Panc1 (cell line): Measurements from ENCODE around the gene CD48. TPM values are rescaled to one million over a fixed set of nuclear protein-coding genes. Genes with fewer than 3 reads are reported as not detected.

Experiments
- ATAC-seq: fragments of 200-7000 bp; cut with Tn5 transposase; 2 replicates; pipeline ENCODE4 v1.9.1; 2020; ENCODE audit warnings: mild to moderate bottlenecking, moderate library complexity
- BruUV-seq: library from RNA; stranded (reverse); fragments of 400-500 nt; replicated peaks from 2 replicates; lab custom pipeline; 2021; lab: Mats Ljungman, UMichigan
- CTCF ChIA-PET: fragments of 300-600 bp; sonication (Branson Sonifier 250); formaldehyde crosslinking; loops from one replicate; lab custom pipeline; 2022; ENCODE audit warnings: antibody characterized with exemption; lab: Charles Lee
- POLR2A ChIA-PET: fragments of 300-600 bp; sonication (Branson Sonifier 250); formaldehyde crosslinking; loops from one replicate; lab custom pipeline; 2022; ENCODE audit warnings: antibody characterized with exemption; lab: Charles Lee
- DNase-seq: peaks from one replicate; pipeline ENCODE4 v3.0.0-alpha.2; 2010; ENCODE audit warnings: low read depth, low spot score
- H3K27ac ChIP-seq: 2 replicates; pipeline ENCODE4 v1.5.1; 2011; ENCODE audit warnings: mild to moderate bottlenecking, low read length, inconsistent platforms
- H3K27me3 ChIP-seq: fragments of 200-500 bp; sonication (Bioruptor generic); 2 replicates; pipeline ENCODE4 v1.6.0; 2014; ENCODE audit warnings: low read length, inconsistent platforms; ENCODE audit not compliant: control insufficient read depth, insufficient read depth
- H3K36me3 ChIP-seq: fragments of 200-500 bp; sonication (Bioruptor generic); 2 replicates; pipeline ENCODE4 v1.5.1; 2014; ENCODE audit warnings: inconsistent platforms, mild to moderate bottlenecking, low read length, moderate library complexity; ENCODE audit not compliant: control insufficient read depth, insufficient read depth
- H3K4me1 ChIP-seq: 2 replicates; pipeline ENCODE4 v1.5.1; 2011; ENCODE audit warnings: inconsistent platforms, mild to moderate bottlenecking, low read length, moderate library complexity; ENCODE audit not compliant: control insufficient read depth, insufficient read depth
- H3K4me3 ChIP-seq, 2 experiments: 2 replicates each; pipeline ENCODE4 v1.5.1; 2011 to 2012; ENCODE audit warnings: low read depth in 2 of 2, low read length in 2 of 2, mild to moderate bottlenecking in 2 of 2, inconsistent platforms in 1 of 2, moderate library complexity in 1 of 2
- H3K9me3 ChIP-seq: fragments of 200-500 bp; sonication (Bioruptor generic); 2 replicates; pipeline ENCODE4 v1.5.1; 2014; ENCODE audit warnings: low read depth, mild to moderate bottlenecking, inconsistent platforms, low read length, moderate library complexity; ENCODE audit not compliant: control insufficient read depth, insufficient read depth
- POLR2AphosphoS5 ChIP-seq: IDR thresholded peaks from 2 replicates; pipeline ENCODE4 v1.6.1; 2012; ENCODE audit warnings: mild to moderate bottlenecking, low read depth, low read length, moderate library complexity
- SIN3A ChIP-seq: IDR thresholded peaks from 2 replicates; pipeline ENCODE4 v1.6.1; 2012; ENCODE audit warnings: low read depth, mild to moderate bottlenecking, low read length, moderate library complexity, borderline replicate concordance; ENCODE audit not compliant: insufficient read depth
- TCF7L2 ChIP-seq: IDR thresholded peaks from 2 replicates; pipeline ENCODE4 v1.6.1; 2011; ENCODE audit warnings: mild to moderate bottlenecking, low read depth, low read length, inconsistent platforms
- in situ Hi-C: cut with HindIII; loops from 2 replicates; pipeline ENCODE4 v1.10.0; 2016; ENCODE audit warnings: low sequenced_read_pairs, low pct_unique_long_range_greater_than_20kb
- intact Hi-C: fragments of 100-400 bp; cut with micrococcal nuclease; formaldehyde crosslinking; loops from one replicate; pipeline ENCODE4 v1.10.0; 2022; ENCODE audit not compliant: unreplicated experiment
- total RNA-seq: library from RNA; stranded (reverse); gene quantifications from one replicate; pipeline ENCODE4 v1.2.1, GENCODE V29; 2021; ENCODE audit not compliant: unreplicated experiment
- TF ChIP-seq, protein P1 (sequence below), 2 experiments: IDR thresholded peaks; 2 replicates each; pipeline ENCODE4 v1.6.1; 2011 to 2012; ENCODE audit warnings: low read depth in 2 of 2, control low read depth in 1 of 2, low read length in 1 of 2, mild to moderate bottlenecking in 1 of 2, moderate library complexity in 1 of 2; ENCODE audit not compliant: insufficient read depth in 1 of 2
- TF ChIP-seq, protein P2 (sequence below): fragments of 450-650 bp; IDR thresholded peaks from 2 replicates; pipeline ENCODE4 v1.5.1; 2017; ENCODE audit warnings: mild to moderate bottlenecking

CD48 gene
- total RNA-seq, 1 experiment from 2014 or later: 0.67 TPM

DNA sequence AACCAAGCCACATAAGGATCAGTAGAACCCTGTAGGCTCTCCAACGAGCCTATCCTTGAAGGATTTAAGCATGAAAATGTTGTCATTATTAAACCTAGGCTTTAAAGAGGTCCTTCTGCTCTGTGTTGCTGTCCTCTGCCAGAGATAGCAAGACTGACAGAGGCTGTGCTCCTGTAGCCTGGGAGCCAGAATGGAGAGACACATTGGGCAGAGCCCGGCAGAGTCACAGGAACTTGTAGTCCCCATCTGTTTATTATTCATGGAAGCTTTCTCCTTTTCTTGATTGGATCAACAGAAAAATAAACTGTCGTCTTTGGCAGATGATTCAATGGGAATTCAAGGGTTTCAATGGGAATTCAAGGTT, 45.6 kb downstream of the CD48 start:
- ChIA-PET CTCF (no interaction called here), POLR2A (interaction anchor here (0.7 kb wide), 1 partner anchor 401 kb away, joined by 3 read pairs; no protein-coding TSS in a partner anchor)
- in situ Hi-C loops (no loop called here), intact Hi-C loops (no loop called here)
- DNase-seq (no peak), ATAC-seq (no peak)
- H3K9me3 ChIP-seq: no peaks in the 10 kb centered on the region
- no peak for TF ChIP-seq SIN3A
- TF ChIP-seq TCF7L2: no peak
- TF ChIP-seq, protein P1, sequence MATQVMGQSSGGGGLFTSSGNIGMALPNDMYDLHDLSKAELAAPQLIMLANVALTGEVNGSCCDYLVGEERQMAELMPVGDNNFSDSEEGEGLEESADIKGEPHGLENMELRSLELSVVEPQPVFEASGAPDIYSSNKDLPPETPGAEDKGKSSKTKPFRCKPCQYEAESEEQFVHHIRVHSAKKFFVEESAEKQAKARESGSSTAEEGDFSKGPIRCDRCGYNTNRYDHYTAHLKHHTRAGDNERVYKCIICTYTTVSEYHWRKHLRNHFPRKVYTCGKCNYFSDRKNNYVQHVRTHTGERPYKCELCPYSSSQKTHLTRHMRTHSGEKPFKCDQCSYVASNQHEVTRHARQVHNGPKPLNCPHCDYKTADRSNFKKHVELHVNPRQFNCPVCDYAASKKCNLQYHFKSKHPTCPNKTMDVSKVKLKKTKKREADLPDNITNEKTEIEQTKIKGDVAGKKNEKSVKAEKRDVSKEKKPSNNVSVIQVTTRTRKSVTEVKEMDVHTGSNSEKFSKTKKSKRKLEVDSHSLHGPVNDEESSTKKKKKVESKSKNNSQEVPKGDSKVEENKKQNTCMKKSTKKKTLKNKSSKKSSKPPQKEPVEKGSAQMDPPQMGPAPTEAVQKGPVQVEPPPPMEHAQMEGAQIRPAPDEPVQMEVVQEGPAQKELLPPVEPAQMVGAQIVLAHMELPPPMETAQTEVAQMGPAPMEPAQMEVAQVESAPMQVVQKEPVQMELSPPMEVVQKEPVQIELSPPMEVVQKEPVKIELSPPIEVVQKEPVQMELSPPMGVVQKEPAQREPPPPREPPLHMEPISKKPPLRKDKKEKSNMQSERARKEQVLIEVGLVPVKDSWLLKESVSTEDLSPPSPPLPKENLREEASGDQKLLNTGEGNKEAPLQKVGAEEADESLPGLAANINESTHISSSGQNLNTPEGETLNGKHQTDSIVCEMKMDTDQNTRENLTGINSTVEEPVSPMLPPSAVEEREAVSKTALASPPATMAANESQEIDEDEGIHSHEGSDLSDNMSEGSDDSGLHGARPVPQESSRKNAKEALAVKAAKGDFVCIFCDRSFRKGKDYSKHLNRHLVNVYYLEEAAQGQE (IDR thresholded peaks at IDR 0.05; ENCODE audit: insufficient read depth in 1 of 2, low read depth in 2 of 2, low read length in 1 of 2): no peak
- TF ChIP-seq, protein P2, sequence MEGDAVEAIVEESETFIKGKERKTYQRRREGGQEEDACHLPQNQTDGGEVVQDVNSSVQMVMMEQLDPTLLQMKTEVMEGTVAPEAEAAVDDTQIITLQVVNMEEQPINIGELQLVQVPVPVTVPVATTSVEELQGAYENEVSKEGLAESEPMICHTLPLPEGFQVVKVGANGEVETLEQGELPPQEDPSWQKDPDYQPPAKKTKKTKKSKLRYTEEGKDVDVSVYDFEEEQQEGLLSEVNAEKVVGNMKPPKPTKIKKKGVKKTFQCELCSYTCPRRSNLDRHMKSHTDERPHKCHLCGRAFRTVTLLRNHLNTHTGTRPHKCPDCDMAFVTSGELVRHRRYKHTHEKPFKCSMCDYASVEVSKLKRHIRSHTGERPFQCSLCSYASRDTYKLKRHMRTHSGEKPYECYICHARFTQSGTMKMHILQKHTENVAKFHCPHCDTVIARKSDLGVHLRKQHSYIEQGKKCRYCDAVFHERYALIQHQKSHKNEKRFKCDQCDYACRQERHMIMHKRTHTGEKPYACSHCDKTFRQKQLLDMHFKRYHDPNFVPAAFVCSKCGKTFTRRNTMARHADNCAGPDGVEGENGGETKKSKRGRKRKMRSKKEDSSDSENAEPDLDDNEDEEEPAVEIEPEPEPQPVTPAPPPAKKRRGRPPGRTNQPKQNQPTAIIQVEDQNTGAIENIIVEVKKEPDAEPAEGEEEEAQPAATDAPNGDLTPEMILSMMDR: no peak
- TF ChIP-seq POLR2AphosphoS5: no peak
- H3K4me3 ChIP-seq: no peak overlapping the region
- no peak overlapping the region for H3K27ac ChIP-seq
- no TSS peak for BruUV-seq
- no peaks in the 10 kb centered on the region; the same call in 1 of the 2 replicates for H3K27me3 ChIP-seq
- no peaks in the 10 kb centered on the region for H3K36me3 ChIP-seq
- no peaks in the 10 kb centered on the region for H3K4me1 ChIP-seq

DNA sequence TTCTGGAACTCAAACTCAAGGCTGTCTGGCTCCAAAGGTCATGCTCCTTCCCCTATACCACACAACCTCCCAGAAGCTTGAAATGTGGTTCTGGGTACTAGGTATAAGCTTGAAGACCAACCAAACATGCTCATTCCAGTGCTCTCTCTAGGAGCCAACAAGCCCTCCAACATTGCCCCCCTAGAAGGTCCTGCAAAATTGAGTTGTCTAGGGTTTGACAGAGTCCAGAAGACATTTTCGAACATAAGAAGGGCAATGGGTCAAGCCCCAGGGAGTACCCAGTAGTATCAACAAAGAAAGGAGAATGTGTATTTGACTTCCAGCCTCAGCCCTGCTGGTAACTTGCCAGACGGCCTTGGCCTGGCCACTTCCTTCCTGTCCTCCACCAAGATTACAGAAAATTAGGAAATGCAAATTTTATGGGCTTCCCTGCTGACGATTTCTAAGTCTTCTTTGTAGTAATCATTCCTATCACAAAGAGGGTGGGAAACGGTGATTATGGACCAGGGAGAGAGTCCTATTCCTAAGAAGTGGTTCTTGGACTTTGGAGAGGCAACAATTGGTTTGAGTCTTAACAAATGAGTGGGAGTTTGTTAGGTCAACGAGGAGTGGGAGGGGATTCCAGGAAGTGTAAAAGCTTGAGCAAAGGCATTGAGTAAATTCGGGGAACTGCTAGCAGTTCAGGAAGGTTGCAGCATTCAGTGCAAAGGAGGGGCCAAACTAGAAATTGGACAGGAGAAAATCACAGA, 46.1 kb downstream of the CD48 start:
- Histone ChIP-seq H3K4me3 (no peak overlapping the region), H3K27ac (no peak overlapping the region), H3K36me3 (no peaks in the 10 kb centered on the region), H3K4me1 (no peaks in the 10 kb centered on the region), H3K27me3 (no peaks in the 10 kb centered on the region; the same call in 1 of the 2 replicates), H3K9me3 (no peaks in the 10 kb centered on the region)
- TF ChIP-seq TCF7L2 (no peak), POLR2AphosphoS5 (no peak), SIN3A (no peak)
- TF ChIP-seq, protein P2: no peak
- TF ChIP-seq, protein P1 (IDR thresholded peaks at IDR 0.05; ENCODE audit: insufficient read depth in 1 of 2, low read depth in 2 of 2, low read length in 1 of 2): no peak
- POLR2A ChIA-PET: no interaction called here
- in situ Hi-C loops (no loop called here), intact Hi-C loops (no loop called here)
- BruUV-seq: no TSS peak
- ATAC-seq: no peak
- no peak for DNase-seq
- CTCF ChIA-PET: no interaction called here
